Endothelial cell of umbilical vein (primary cell): ENCODE measurements around the gene PLCG2. TPM values are rescaled to one million over a fixed set of nuclear protein-coding genes. Genes with fewer than 3 reads are reported as not detected.

Experiments used
- BruUV-seq: library from RNA; stranded (reverse); fragments of 400-500 nt; replicated peaks from 2 replicates; lab custom pipeline; 2021; lab: Mats Ljungman, UMichigan
- CTCF ChIA-PET: fragments of 300-600, 350-600 bp; sonication (Branson Sonifier 250); formaldehyde crosslinking; loops from one replicate; lab custom pipeline; 2021; ENCODE audit warnings: antibody characterized with exemption, inconsistent platforms; lab: Charles Lee
- POLR2A ChIA-PET: fragments of 300-600, 350-600 bp; sonication (Branson Sonifier 250); formaldehyde crosslinking; loops from one replicate; lab custom pipeline; 2021; ENCODE audit warnings: antibody characterized with exemption, inconsistent platforms; lab: Charles Lee
- DNase-seq: peaks from one replicate; pipeline ENCODE4 v3.0.0-alpha.2; 2011; ENCODE audit warnings: low read depth, low spot score
- FAIRE-seq: peaks from 2 replicates; lab custom pipeline; 2011; peaks lifted over from hg19 to GRCh38; lab: Jason Lieb, UNC
- H2AFZ ChIP-seq: 2 replicates; pipeline ENCODE4 v1.6.0; 2012; ENCODE audit warnings: low read depth, low read length, control low read depth, inconsistent platforms
- H3K27ac ChIP-seq: 2 replicates; pipeline ENCODE4 v1.5.1; 2011; ENCODE audit warnings: low read depth, mild to moderate bottlenecking, control low read depth, low read length, moderate library complexity; ENCODE audit not compliant: insufficient read depth
- H3K27me3 ChIP-seq, 2 experiments: 2 replicates each; pipeline versions ENCODE4 v1.6.0 to v1.6.1; 2011; ENCODE audit warnings: low read length in 2 of 2, mixed read lengths in 1 of 2; ENCODE audit not compliant: control insufficient read depth in 2 of 2, insufficient read depth in 2 of 2
- H3K36me3 ChIP-seq, 2 experiments: 2 replicates in 1 of 2; 3 replicates in 1 of 2; pipeline ENCODE4 v1.5.1; 2011; ENCODE audit warnings: low read length in 2 of 2, mild to moderate bottlenecking in 1 of 2, moderate library complexity in 1 of 2; ENCODE audit not compliant: control insufficient read depth in 2 of 2, insufficient read depth in 2 of 2; ENCODE audit errors: extremely low read depth in 1 of 2
- H3K4me1 ChIP-seq: 3 replicates; pipeline ENCODE4 v1.5.1; 2011; ENCODE audit warnings: mild to moderate bottlenecking, low read length; ENCODE audit not compliant: control insufficient read depth, insufficient read depth; ENCODE audit errors: extremely low read depth
- H3K4me2 ChIP-seq: 2 replicates; pipeline ENCODE4 v1.6.1; 2011; ENCODE audit warnings: low read length, control low read depth, mixed read lengths; ENCODE audit not compliant: insufficient read depth
- H3K4me3 ChIP-seq, 3 experiments: fragments of 200-600 bp in 1 of 3; sonication (generic), shearing (Covaris generic) in 1 of 3; replicated peaks in 1 of 3; 2 replicates each; pipeline ENCODE4 v1.5.1; 2011 to 2016; ENCODE audit warnings: control low read depth in 3 of 3, low read length in 3 of 3, mild to moderate bottlenecking in 2 of 3, inconsistent platforms in 1 of 3, low read depth in 1 of 3, moderate library complexity in 1 of 3; ENCODE audit not compliant: insufficient read depth in 1 of 3
- H3K79me2 ChIP-seq: 2 replicates; pipeline ENCODE4 v1.6.0; 2012; ENCODE audit warnings: low read length, inconsistent platforms; ENCODE audit not compliant: control insufficient read depth, insufficient read depth
- H3K9ac ChIP-seq: replicated peaks from 2 replicates; pipeline ENCODE3; 2011; ENCODE audit warnings: low read length, control low read depth; ENCODE audit not compliant: insufficient read depth; ENCODE audit errors: extremely low read depth
- H3K9me1 ChIP-seq: replicated peaks from 3 replicates; pipeline ENCODE4 v1.6.0; 2011; ENCODE audit warnings: mild to moderate bottlenecking, low read length; ENCODE audit not compliant: control insufficient read depth, insufficient read depth; ENCODE audit errors: extremely low read depth
- H3K9me3 ChIP-seq: replicated peaks from 2 replicates; pipeline ENCODE4 v1.5.1; 2012; ENCODE audit warnings: low read length, inconsistent platforms; ENCODE audit not compliant: control insufficient read depth, insufficient read depth
- H4K20me1 ChIP-seq: replicated peaks from 2 replicates; pipeline ENCODE3; 2011; ENCODE audit warnings: mild to moderate bottlenecking, low read length; ENCODE audit not compliant: control insufficient read depth, insufficient read depth; ENCODE audit errors: extremely low read depth
- EZH2 ChIP-seq: IDR thresholded peaks from 2 replicates; pipeline ENCODE4 v1.6.1; 2012; ENCODE audit warnings: borderline replicate concordance, low read depth, mild to moderate bottlenecking, moderate library complexity, low read length, inconsistent platforms; ENCODE audit not compliant: severe bottlenecking
- FOS ChIP-seq: IDR thresholded peaks from 2 replicates; pipeline ENCODE4 v1.6.1; 2011; ENCODE audit warnings: mild to moderate bottlenecking, low read length, moderate library complexity, borderline replicate concordance; ENCODE audit not compliant: insufficient read depth
- JUN ChIP-seq: IDR thresholded peaks from 2 replicates; pipeline ENCODE4 v1.6.1; 2011; ENCODE audit warnings: borderline replicate concordance, low read depth; ENCODE audit not compliant: insufficient read length, insufficient read depth
- MYC ChIP-seq: IDR thresholded peaks from one replicate; pipeline ENCODE4 v1.6.1; 2011; ENCODE audit warnings: mild to moderate bottlenecking, low read depth, low read length
- POLR2A ChIP-seq: IDR thresholded peaks from 2 replicates; pipeline ENCODE4 v1.6.1; 2012; ENCODE audit warnings: low read depth, mild to moderate bottlenecking, control low read depth, low read length
- POLR2AphosphoS5 ChIP-seq: IDR thresholded peaks from 2 replicates; pipeline ENCODE4 v1.6.1; 2012; ENCODE audit warnings: low read depth, mild to moderate bottlenecking, control low read depth, low read length, moderate library complexity; ENCODE audit not compliant: insufficient read depth
- dilution Hi-C: fragments of 300-500 bp; cut with MboI; formaldehyde crosslinking; loops from one replicate; pipeline ENCODE4 v1.15.0; 2019; ENCODE audit warnings: low sequenced_read_pairs; ENCODE audit not compliant: extremely low pct_ligation_motif_present
- intact Hi-C: fragments of 100-400 bp; cut with micrococcal nuclease; formaldehyde crosslinking; loops from one replicate; pipeline ENCODE4 v1.10.0; 2022
- polyA plus RNA-seq, 4 experiments: library from polyadenylated mRNA; depleted of rRNA in 3 of 4; stranded (reverse) in 3 of 4; unstranded in 1 of 4; fragments of >200 nt; gene quantifications; 2 replicates each; pipeline versions ENCODE4 v1.2.1 to v1.2.3, GENCODE V29; 2011 to 2012; ENCODE audit warnings: missing spikeins in 1 of 4
- total RNA-seq: library from RNA; stranded (reverse); gene quantifications from 2 replicates; pipeline ENCODE4 v1.2.3, GENCODE V29; 2021
- TF ChIP-seq, protein P1 (sequence below), 2 donors: IDR thresholded peaks; 1 replicate in 1 of 2; 2 replicates in 1 of 2; pipeline ENCODE4 v1.5.1; 2011; ENCODE audit warnings: low read length in 2 of 2, mild to moderate bottlenecking in 2 of 2, moderate library complexity in 2 of 2, control low read depth in 1 of 2, inconsistent platforms in 1 of 2, low read depth in 1 of 2; ENCODE audit not compliant: insufficient read depth in 1 of 2; ENCODE audit errors: extremely low read depth in 1 of 2
- TF ChIP-seq, protein P2 (sequence below): IDR thresholded peaks from 2 replicates; pipeline ENCODE4 v1.6.1; 2011; ENCODE audit not compliant: insufficient read depth, insufficient read length

PLCG2 gene
- total and polyA plus RNA-seq, 2 donors (not counting 3 experiments of a cell fraction or from before 2014, with no cell fraction given), result 10.8 to 13.6 TPM

DNA sequence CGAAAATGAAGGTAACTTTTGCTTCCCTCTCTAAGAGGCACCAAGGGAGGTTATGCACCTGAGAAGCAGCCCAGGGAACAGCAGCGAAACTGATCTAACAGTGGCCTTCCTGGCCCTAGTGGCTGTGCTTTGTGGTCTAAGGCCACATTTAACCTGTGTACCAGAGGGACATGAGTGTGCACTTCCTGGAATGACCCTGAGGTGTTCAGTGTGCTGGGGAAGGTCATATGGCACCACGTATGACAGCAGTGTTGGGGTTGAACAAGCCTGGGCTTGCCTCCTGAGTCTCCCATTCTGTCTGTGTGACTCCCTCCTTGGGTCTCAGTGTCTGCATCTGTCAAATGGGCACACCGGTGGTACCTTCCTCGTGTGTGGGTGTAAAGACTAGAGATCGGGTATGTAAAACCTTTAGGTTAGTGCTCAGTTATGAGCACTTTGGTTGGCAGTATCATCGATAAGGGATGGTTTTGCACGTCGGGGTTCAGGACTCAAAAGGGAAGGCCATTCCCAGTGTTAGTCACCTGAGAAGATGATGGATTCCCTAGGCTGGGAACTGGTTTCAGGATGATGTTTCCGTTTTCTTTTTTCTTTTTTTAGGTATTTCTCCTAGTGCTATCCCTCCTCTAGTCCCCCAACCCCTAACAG lies 31.9 kb downstream of the PLCG2 start:
- Histone ChIP-seq H3K9me3 (no peaks in the 10 kb centered on the region), H3K9me1 (no peaks in the 10 kb centered on the region), H3K27me3 (no peaks in the 10 kb centered on the region), H3K4me1 (no peaks in the 10 kb centered on the region), H3K79me2 (no peaks in the 10 kb centered on the region), H3K9ac (no peak overlapping the region), H3K27ac (no peak overlapping the region), H3K4me3 (no peak overlapping the region), H3K4me2 (no peak overlapping the region), H2AFZ (no peak overlapping the region), H3K36me3 (no peaks in the 10 kb centered on the region), H4K20me1 (no peaks in the 10 kb centered on the region)
- intact Hi-C loops (no loop called here), dilution Hi-C loops (no loop called here)
- TF ChIP-seq JUN, result no peak
- no peak for TF ChIP-seq EZH2
- TF ChIP-seq MYC, result no peak
- no peak for TF ChIP-seq POLR2A
- TF ChIP-seq, protein P1, sequence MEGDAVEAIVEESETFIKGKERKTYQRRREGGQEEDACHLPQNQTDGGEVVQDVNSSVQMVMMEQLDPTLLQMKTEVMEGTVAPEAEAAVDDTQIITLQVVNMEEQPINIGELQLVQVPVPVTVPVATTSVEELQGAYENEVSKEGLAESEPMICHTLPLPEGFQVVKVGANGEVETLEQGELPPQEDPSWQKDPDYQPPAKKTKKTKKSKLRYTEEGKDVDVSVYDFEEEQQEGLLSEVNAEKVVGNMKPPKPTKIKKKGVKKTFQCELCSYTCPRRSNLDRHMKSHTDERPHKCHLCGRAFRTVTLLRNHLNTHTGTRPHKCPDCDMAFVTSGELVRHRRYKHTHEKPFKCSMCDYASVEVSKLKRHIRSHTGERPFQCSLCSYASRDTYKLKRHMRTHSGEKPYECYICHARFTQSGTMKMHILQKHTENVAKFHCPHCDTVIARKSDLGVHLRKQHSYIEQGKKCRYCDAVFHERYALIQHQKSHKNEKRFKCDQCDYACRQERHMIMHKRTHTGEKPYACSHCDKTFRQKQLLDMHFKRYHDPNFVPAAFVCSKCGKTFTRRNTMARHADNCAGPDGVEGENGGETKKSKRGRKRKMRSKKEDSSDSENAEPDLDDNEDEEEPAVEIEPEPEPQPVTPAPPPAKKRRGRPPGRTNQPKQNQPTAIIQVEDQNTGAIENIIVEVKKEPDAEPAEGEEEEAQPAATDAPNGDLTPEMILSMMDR (IDR thresholded peaks at IDR 0.05; ENCODE audit: extremely low read depth in 1 of 2, insufficient read depth in 1 of 2, low read depth in 1 of 2, low read length in 2 of 2), result no peak
- no peak for TF ChIP-seq POLR2AphosphoS5
- no peak for TF ChIP-seq FOS
- TF ChIP-seq, protein P2, sequence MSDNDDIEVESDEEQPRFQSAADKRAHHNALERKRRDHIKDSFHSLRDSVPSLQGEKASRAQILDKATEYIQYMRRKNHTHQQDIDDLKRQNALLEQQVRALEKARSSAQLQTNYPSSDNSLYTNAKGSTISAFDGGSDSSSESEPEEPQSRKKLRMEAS, result no peak
- FAIRE-seq, result no peak
- POLR2A ChIA-PET, result no interaction called here
- CTCF ChIA-PET, result no interaction called here
- no peak for DNase-seq
- BruUV-seq, result no TSS peak
